GM10248 (cell line): Measurements from ENCODE around the gene INSRR.

Experiments used
- CTCF ChIA-PET: fragments of 300-600 bp; sonication (Branson Sonifier 250); formaldehyde crosslinking; extraction: SDS; loops from one replicate; lab custom pipeline; 2021; ENCODE audit warnings: antibody characterized with exemption; lab: Yijun Ruan, JAX
- POLR2A ChIA-PET: fragments of 350-650 bp; sonication (Branson Sonifier 250); formaldehyde crosslinking; extraction: SDS; loops from one replicate; lab custom pipeline; 2020; ENCODE audit warnings: antibody characterized with exemption; lab: Yijun Ruan, JAX
- DNase-seq: peaks from one replicate; pipeline ENCODE4 v3.0.0; 2012; ENCODE audit errors: extremely low spot score
- TF ChIP-seq, protein P1 (sequence below): IDR thresholded peaks from 2 replicates; pipeline ENCODE4 v1.5.1; 2012; ENCODE audit warnings: mild to moderate bottlenecking, low read depth; ENCODE audit errors: extremely low read depth, missing control alignments, control extremely low read depth

Gene INSRR

DNA sequence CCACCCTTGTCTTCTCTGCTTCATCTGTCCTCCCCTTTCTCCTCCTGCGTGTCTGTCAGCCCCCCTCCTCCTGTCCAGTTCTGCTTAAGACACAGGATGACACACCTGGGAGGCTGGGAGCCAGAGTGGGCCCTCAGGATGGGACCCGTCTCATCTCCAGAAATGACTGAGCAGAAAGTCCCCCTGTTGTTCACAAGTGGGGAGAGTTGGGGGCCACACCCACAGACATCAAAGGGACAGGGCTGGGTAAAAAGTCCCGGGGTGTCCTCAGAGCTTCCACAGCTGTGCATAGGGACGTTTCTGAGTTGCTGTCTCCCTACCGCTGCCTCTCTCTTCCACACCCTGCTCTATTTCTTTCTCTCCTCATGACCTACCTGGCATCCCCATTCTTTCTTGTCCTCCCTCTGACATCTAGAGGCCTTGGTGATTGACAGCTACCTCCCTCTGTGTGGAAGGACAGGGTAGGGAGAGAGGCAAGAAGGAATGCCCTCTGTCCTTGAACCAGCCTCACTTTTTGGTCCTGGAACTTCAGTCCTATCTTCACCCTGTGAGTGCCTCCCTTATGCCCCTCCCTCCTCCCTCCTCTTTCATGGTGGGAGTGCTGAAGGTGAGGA lies 22.8 kb downstream of the INSRR start:
- TF ChIP-seq, protein P1, sequence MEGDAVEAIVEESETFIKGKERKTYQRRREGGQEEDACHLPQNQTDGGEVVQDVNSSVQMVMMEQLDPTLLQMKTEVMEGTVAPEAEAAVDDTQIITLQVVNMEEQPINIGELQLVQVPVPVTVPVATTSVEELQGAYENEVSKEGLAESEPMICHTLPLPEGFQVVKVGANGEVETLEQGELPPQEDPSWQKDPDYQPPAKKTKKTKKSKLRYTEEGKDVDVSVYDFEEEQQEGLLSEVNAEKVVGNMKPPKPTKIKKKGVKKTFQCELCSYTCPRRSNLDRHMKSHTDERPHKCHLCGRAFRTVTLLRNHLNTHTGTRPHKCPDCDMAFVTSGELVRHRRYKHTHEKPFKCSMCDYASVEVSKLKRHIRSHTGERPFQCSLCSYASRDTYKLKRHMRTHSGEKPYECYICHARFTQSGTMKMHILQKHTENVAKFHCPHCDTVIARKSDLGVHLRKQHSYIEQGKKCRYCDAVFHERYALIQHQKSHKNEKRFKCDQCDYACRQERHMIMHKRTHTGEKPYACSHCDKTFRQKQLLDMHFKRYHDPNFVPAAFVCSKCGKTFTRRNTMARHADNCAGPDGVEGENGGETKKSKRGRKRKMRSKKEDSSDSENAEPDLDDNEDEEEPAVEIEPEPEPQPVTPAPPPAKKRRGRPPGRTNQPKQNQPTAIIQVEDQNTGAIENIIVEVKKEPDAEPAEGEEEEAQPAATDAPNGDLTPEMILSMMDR = no peak
- CTCF ChIA-PET = interaction anchor here (1.0 to 4.9 kb wide), 10 partner anchors 12 to 130 kb away, joined by 3 to 149 read pairs (median 14); partner anchors contain the start of genes INSRR and NTRK1
- POLR2A ChIA-PET = interaction anchor here (0.6 to 1.0 kb wide), 2 partner anchors 110 to 346 kb away, joined by 4 to 6 read pairs; no protein-coding TSS in a partner anchor
- peak; percentile 74 for DNase-seq

DNA sequence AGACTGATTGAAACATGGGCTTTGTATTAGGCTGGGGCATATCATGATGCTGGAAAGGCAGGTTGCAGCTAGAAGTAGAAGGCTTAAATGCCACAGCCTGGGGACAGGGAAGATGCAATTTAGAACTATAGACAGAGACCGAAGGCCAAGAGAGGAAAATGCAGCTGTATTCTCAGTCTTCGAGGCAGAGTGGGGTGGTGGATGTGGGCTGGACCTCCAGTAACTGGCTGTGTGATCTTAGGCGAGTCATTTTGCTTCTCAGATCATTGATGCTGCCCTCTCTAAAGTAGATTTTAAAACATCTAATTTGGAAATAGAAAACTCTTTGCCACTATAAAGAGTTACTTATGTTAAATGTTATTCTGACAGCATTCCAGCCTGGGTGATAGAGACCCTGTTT lies 24.6 kb downstream of the INSRR start:
- TF ChIP-seq, protein P1 = no peak
- no peak for DNase-seq
- CTCF ChIA-PET = interaction anchor here (1.2 to 3.8 kb wide), 4 partner anchors 24 to 58 kb away, joined by 3 to 15 read pairs (median 5); partner anchors contain the start of gene NTRK1
- POLR2A ChIA-PET = no interaction called here

DNA sequence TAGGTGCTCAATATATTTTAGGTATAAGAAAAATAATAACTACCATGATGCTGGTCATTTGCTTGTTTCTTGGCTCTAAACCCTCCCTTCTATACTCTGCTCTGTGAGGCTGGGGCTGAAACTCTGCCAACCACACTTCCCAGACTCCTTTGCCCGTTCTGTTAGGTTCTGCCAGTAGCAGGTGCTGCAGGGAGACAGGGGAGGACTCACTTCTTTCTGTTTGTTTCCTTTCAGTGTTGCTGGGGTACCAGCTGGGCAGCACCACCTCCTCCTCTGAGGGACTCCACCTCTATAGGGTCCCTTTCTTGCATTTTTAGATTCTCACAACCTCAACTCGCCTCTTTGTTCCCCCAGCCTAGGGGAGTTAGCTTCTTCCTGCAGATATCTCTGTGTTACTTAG lies 25.3 kb downstream of the INSRR start:
- TF ChIP-seq, protein P1 = no peak
- ChIA-PET CTCF (interaction anchor here (0.8 to 3.8 kb wide), 5 partner anchors 25 to 174 kb away, joined by 3 to 15 read pairs (median 4); partner anchors contain the start of gene NTRK1), POLR2A (no interaction called here)
- no peak for DNase-seq

DNA sequence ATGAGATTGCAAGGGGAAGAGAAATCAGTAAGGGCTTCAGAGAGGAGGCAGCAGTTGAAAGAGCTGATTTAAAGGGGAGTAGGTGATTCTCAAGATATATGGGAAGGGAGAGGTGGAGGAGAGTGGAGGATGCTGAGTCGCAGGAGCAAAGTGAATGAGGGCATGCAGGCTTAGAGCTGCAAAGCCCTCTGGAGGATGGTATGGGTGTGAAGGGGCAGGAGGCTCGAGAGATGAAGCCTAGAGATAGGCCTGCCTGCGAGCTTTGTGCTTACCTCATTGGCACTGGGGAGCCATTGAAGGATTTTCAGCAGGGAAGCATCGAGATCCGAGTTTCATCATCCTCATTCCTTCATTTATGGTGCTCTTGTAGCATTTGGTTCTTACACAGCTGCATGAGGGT lies 26.5 kb downstream of the INSRR start:
- TF ChIP-seq, protein P1 = no peak
- CTCF ChIA-PET = interaction anchor here (1.0 to 3.8 kb wide), 3 partner anchors 9 to 106 kb away, joined by 3 to 15 read pairs (median 3); partner anchors contain the start of gene NTRK1
- DNase-seq = no peak

DNA sequence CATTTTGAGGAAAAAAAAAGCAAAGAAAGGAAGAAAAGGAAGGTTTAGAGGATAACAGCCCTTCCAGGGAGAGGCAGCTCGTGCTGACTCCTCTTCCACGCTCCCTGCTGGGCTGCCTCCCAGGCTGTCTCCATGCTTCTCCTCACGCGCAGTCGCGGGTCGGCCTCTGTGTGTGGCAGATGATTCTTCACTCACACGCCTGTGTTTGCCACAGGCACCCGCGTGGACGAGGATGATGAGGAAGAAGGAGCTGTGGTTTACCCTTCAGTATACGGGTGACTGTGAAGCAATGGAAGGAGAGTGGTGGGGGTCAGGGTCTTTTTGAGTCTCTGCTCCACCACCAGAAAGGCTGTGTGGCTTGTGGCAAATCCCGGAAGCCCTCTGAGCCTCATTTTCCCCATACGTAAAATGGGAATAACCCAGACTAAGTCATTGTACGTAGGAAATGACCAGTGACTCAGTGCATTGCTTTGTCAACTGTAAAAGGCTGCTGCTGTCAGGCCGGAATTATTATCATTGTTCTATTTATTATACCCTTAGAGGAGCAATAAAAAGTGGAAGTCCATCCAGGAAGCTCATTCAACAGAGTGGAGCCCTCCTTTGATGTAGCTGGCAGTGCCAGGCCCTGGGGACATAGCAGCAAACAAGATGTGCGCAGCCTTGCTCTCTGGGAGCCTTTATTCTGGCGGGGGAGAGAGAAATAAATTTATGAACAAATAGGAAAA lies 30.4 kb downstream of the INSRR start:
- TF ChIP-seq, protein P1 = no peak
- CTCF ChIA-PET = interaction anchor here (1.0 to 5.2 kb wide), 2 partner anchors 10 to 32 kb away, joined by 3 to 38 read pairs; partner anchors contain the start of gene NTRK1
- POLR2A ChIA-PET = no interaction called here

More for the DNA sequence above, 26.5 kb downstream of the INSRR start:
- POLR2A ChIA-PET = no interaction called here

DNA sequence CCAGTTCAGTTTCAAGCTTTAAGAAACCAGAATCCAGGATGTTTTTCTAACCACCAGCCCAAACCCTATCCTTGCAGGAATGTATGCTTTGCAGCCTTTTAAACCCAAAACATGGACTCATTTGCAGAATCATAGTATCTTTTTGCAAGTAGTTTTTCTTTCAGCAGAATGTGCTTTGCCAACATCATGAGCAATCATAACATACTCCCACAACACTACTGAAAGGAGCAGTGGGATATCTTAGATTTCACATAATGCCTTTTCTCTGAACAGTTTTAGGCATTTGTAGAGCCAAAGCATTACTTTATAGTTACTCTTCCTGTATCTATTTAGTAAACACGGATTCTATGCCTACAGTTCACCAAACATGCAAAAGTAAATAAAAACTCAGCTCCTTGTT lies 32.3 kb downstream of the INSRR start:
- DNase-seq = no peak
- ChIA-PET CTCF (interaction anchor here (0.9 to 5.2 kb wide), 3 partner anchors 12 to 34 kb away, joined by 3 to 38 read pairs (median 9); partner anchors contain the start of genes INSRR and NTRK1), POLR2A (no interaction called here)
- TF ChIP-seq, protein P1 = no peak

More for the DNA sequence above, 30.4 kb downstream of the INSRR start:
- DNase-seq = no peak
